Neural progenitor cell (in vitro differentiated cells): ENCODE results near the gene FBXW8. TPM values are rescaled to one million over a fixed set of nuclear protein-coding genes. Genes with fewer than 3 reads are reported as not detected.

Source experiments
- DNase-seq: peaks from one replicate; pipeline ENCODE4 v3.0.0-alpha.2; 2016; ENCODE audit warnings: low spot score
- H2AFZ ChIP-seq: fragments of 200-600 bp; sonication (generic); replicated peaks from 2 replicates; pipeline ENCODE4 v1.6.1; 2016; ENCODE audit warnings: antibody characterized with exemption
- H3F3A ChIP-seq: fragments of 200-600 bp; sonication (generic); 2 replicates; pipeline ENCODE4 v1.6.1; 2016; ENCODE audit warnings: antibody characterized with exemption, low read depth
- H3K27ac ChIP-seq: fragments of 200-600 bp; sonication (generic); 2 replicates; pipeline ENCODE4 v1.5.1; 2016; ENCODE audit warnings: mild to moderate bottlenecking
- H3K27me3 ChIP-seq: fragments of 200-600 bp; sonication (generic); 2 replicates; pipeline ENCODE4 v1.6.1; 2016; ENCODE audit warnings: mild to moderate bottlenecking, moderate library complexity
- H3K36me3 ChIP-seq: fragments of 200-600 bp; sonication (generic); 2 replicates; pipeline ENCODE4 v1.5.1; 2016
- H3K4me1 ChIP-seq: fragments of 200-600 bp; sonication (generic); 2 replicates; pipeline ENCODE4 v1.6.1; 2016; ENCODE audit warnings: mixed run types
- H3K4me2 ChIP-seq: fragments of 200-600 bp; sonication (generic); 2 replicates; pipeline ENCODE4 v1.6.1; 2016
- H3K4me3 ChIP-seq: fragments of 200-600 bp; sonication (generic); 2 replicates; pipeline ENCODE4 v1.5.1; 2016
- H3K79me2 ChIP-seq: fragments of 200-600 bp; sonication (generic); 2 replicates; pipeline ENCODE4 v1.6.1; 2016; ENCODE audit warnings: low read depth
- H3K9ac ChIP-seq: fragments of 200-600 bp; sonication (generic); 2 replicates; pipeline ENCODE4 v1.6.1; 2016
- H3K9me3 ChIP-seq: fragments of 200-600 bp; sonication (generic); 2 replicates; pipeline ENCODE4 v1.5.1; 2016; ENCODE audit warnings: low read depth
- H4K20me1 ChIP-seq: fragments of 200-600 bp; sonication (generic); 2 replicates; pipeline ENCODE4 v1.6.1; 2016; ENCODE audit warnings: low read depth
- H3K27ac Mint-ChIP-seq: 3 replicates; pipeline ENCODE4 v1.8.0; 2021; ENCODE audit warnings: mixed read lengths
- H3K27me3 Mint-ChIP-seq: 2 replicates; pipeline ENCODE4 v1.8.0; 2022; ENCODE audit warnings: low read depth, mild to moderate bottlenecking, inconsistent platforms, moderate library complexity, mixed read lengths; ENCODE audit not compliant: insufficient read depth
- H3K36me3 Mint-ChIP-seq: 3 replicates; pipeline ENCODE4 v1.8.0; 2021; ENCODE audit warnings: mixed read lengths
- H3K4me1 Mint-ChIP-seq: 3 replicates; pipeline ENCODE4 v1.8.0; 2021; ENCODE audit warnings: mixed read lengths
- H3K4me3 Mint-ChIP-seq: 3 replicates; pipeline ENCODE4 v1.8.0; 2021; ENCODE audit warnings: mild to moderate bottlenecking, moderate library complexity, mixed read lengths
- H3K9me3 Mint-ChIP-seq: 3 replicates; pipeline ENCODE4 v1.8.0; 2020; ENCODE audit warnings: mixed read lengths
- CTCF ChIP-seq: fragments of 200-600 bp; sonication (generic); IDR thresholded peaks from 2 replicates; pipeline ENCODE4 v1.5.1; 2017; ENCODE audit warnings: antibody characterized with exemption, mild to moderate bottlenecking
- EZH2 ChIP-seq: fragments of 200-600 bp; sonication (generic); IDR thresholded peaks from 2 replicates; pipeline ENCODE4 v1.6.1; 2017; ENCODE audit warnings: antibody characterized with exemption, mild to moderate bottlenecking, moderate library complexity
- EZH2phosphoT487 ChIP-seq: fragments of 200-600 bp; sonication (generic); IDR thresholded peaks from 2 replicates; pipeline ENCODE4 v1.6.1; 2017; ENCODE audit warnings: antibody characterized with exemption
- total RNA-seq: library from RNA; depleted of rRNA; stranded (reverse); fragments of >200 nt; gene quantifications from 2 replicates; pipeline ENCODE4 v1.2.3, GENCODE V29; 2015; ENCODE audit warnings: low replicate concordance

Gene FBXW8
- total RNA-seq, 1 donor from 2014 or later, result 20.7 TPM

- Histone ChIP-seq H3K9ac (no peak overlapping the region), H3K9me3 (no peaks in the 10 kb centered on the region), H4K20me1 (no peaks in the 10 kb centered on the region), H3K4me1 (no peaks in the 10 kb centered on the region), H3K27me3 (no peaks in the 10 kb centered on the region), H3K4me2 (no peak overlapping the region), H2AFZ (no peak overlapping the region), H3F3A (no peaks in the 10 kb centered on the region), H3K27ac (no peak overlapping the region), H3K4me3 (no peak overlapping the region), H3K36me3 (no peaks in the 10 kb centered on the region), H3K79me2 (no peaks in the 10 kb centered on the region)
- no peaks in the 10 kb centered on the region for H3K36me3 Mint-ChIP-seq
- no peak overlapping the region for H3K4me3 Mint-ChIP-seq
- no peak for DNase-seq
- no peak overlapping the region for H3K27ac Mint-ChIP-seq
- H3K9me3 Mint-ChIP-seq, result no peaks in the 10 kb centered on the region
- TF ChIP-seq CTCF (no peak), EZH2phosphoT487 (no peak), EZH2 (no peak)
- H3K4me1 Mint-ChIP-seq, result peaks cover 5% of the 10 kb centered on the region
- H3K27me3 Mint-ChIP-seq, result peaks cover 9% of the 10 kb centered on the region
Measured at GRCh38 chr12:117072736-117073490, 162.2 kb downstream of the FBXW8 start.

- no peaks in the 10 kb centered on the region for H3F3A ChIP-seq
- no peaks in the 10 kb centered on the region for H4K20me1 ChIP-seq
- Mint-ChIP-seq H3K27ac (no peak overlapping the region), H3K27me3 (peaks cover 7% of the 10 kb centered on the region), H3K4me3 (no peak overlapping the region), H3K4me1 (peaks cover 5% of the 10 kb centered on the region), H3K36me3 (no peaks in the 10 kb centered on the region), H3K9me3 (no peaks in the 10 kb centered on the region)
- TF ChIP-seq EZH2 (no peak), EZH2phosphoT487 (no peak), CTCF (no peak)
- no peak for DNase-seq
- no peak overlapping the region for H3K9ac ChIP-seq
- H3K27ac ChIP-seq, result no peak overlapping the region
- H3K4me1 ChIP-seq, result no peaks in the 10 kb centered on the region
- H3K36me3 ChIP-seq, result no peaks in the 10 kb centered on the region
- no peaks in the 10 kb centered on the region for H3K9me3 ChIP-seq
- no peaks in the 10 kb centered on the region for H3K27me3 ChIP-seq
- H3K4me3 ChIP-seq, result no peak overlapping the region
- no peak overlapping the region for H3K4me2 ChIP-seq
- no peak overlapping the region for H2AFZ ChIP-seq
- H3K79me2 ChIP-seq, result no peaks in the 10 kb centered on the region
Measured at GRCh38 chr12:117073611-117074010, 162.9 kb downstream of the FBXW8 start.

- Mint-ChIP-seq H3K27me3 (peaks cover 5% of the 10 kb centered on the region), H3K4me3 (no peak overlapping the region), H3K9me3 (no peaks in the 10 kb centered on the region), H3K27ac (no peak overlapping the region), H3K36me3 (no peaks in the 10 kb centered on the region), H3K4me1 (peaks cover 3% of the 10 kb centered on the region)
- Histone ChIP-seq H3K36me3 (no peaks in the 10 kb centered on the region), H3F3A (no peaks in the 10 kb centered on the region), H3K4me1 (peaks cover 4% of the 10 kb centered on the region), H3K4me3 (no peak overlapping the region), H4K20me1 (no peaks in the 10 kb centered on the region), H3K4me2 (no peak overlapping the region), H2AFZ (no peak overlapping the region), H3K9me3 (no peaks in the 10 kb centered on the region), H3K9ac (no peak overlapping the region), H3K27me3 (no peaks in the 10 kb centered on the region), H3K27ac (no peak overlapping the region), H3K79me2 (no peaks in the 10 kb centered on the region)
- DNase-seq, result no peak
- no peak for TF ChIP-seq CTCF
- no peak for TF ChIP-seq EZH2
- TF ChIP-seq EZH2phosphoT487, result no peak
Measured at GRCh38 chr12:117076410-117077372, 165.9 kb downstream of the FBXW8 start.
